GM12875 (cell line): ENCODE data around the gene STIP1.

Experiments used
- H3K4me3 ChIP-seq: one replicate; pipeline ENCODE4 v1.5.1; 2011; ENCODE audit warnings: low read depth, low read length, control low read depth
- TF ChIP-seq, protein P1 (sequence below): IDR thresholded peaks from 2 replicates; pipeline ENCODE4 v1.5.1; 2011; ENCODE audit warnings: low read depth, mild to moderate bottlenecking, control low read depth, inconsistent platforms, low read length, moderate library complexity, borderline replicate concordance; ENCODE audit not compliant: insufficient read depth

The STIP1 gene

DNA sequence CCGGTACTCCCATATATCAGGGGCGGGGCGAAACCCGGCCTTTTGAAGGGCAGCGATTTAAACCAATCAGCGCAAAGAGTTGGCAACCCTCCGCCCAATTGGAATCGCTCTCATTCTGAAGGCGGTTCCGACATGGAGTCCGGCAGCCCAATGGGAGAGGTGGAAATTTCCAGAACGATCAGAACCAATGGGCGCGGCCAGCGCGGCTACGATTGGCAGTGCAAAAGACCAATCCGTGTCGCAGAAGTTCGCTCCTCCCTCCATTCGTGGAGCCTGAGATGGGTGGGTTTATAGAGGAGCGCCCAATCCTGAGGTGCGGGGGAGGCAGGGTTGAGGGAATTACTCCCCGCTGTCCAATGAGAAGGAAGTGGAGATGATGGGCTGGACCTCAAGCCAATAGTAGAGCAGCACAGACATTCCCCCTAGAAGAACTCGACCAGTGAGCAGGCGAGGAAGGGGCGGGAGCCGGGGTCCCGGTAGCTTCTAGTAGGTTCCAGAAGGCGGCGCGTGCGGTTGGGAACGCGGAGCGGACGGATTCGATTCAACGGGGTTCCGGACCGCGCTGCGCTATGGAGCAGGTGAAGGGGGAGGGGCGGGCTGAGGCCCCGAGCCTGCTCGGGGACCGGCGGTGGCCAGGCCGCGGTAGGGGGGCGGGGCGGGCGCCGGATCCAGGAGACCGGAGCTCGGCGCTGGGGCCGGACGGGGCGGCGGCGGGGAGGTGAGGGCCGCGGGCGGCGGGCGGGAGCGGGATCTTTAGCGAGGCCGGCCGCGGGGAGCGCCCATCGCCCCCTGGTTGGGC, at the start of gene STIP1:
Gene STIP1, plus strand, starts transcription at position 479 of the 799 bp plus-strand sequence. Its CDS starts 91 bp downstream, at position 570.
- H3K4me3 ChIP-seq = peak within 1 kb of the TSS; percentile 81
- TF ChIP-seq, protein P1, sequence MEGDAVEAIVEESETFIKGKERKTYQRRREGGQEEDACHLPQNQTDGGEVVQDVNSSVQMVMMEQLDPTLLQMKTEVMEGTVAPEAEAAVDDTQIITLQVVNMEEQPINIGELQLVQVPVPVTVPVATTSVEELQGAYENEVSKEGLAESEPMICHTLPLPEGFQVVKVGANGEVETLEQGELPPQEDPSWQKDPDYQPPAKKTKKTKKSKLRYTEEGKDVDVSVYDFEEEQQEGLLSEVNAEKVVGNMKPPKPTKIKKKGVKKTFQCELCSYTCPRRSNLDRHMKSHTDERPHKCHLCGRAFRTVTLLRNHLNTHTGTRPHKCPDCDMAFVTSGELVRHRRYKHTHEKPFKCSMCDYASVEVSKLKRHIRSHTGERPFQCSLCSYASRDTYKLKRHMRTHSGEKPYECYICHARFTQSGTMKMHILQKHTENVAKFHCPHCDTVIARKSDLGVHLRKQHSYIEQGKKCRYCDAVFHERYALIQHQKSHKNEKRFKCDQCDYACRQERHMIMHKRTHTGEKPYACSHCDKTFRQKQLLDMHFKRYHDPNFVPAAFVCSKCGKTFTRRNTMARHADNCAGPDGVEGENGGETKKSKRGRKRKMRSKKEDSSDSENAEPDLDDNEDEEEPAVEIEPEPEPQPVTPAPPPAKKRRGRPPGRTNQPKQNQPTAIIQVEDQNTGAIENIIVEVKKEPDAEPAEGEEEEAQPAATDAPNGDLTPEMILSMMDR = peak; percentile 53

DNA sequence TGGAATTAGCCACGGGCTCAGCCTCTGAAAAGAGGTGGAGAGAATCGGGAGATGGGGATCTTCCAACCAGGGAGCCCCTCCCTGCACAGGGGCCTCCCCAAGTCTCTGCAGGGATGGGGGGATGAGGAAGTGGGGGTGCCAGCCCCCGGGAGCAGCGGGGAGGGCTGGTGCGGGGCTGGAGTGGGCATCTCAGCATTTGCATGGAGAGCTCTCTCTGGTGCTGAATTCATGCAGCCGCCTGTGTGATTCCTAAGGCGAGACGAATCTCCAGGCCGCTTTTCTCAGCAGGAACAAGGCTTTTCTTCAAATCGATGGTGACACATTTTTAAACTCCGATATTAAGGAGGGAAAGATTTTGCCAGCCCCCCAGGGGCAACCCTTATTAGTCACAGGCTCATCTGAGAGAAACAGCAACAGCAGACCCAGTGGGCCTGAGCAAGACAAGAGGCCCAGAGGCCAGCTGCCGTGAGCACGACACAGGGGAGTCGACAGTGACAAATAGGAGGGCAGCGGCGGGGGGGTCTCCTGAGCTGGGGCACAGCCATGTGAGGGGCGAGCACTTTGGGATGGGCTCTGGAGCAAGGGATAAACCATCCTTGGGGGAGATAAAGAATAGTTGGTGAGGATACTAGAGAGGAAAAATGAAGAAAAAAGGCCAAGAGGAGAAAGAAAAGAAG, 49.1 kb upstream of the STIP1 start:
- TF ChIP-seq, protein P1 = no peak
- H3K4me3 ChIP-seq = no peak overlapping the region

- TF ChIP-seq, protein P1 = no peak
- H3K4me3 ChIP-seq = no peak overlapping the region
Measured at GRCh38 chr11:64138398-64138797, 47.6 kb upstream of the STIP1 start.

DNA sequence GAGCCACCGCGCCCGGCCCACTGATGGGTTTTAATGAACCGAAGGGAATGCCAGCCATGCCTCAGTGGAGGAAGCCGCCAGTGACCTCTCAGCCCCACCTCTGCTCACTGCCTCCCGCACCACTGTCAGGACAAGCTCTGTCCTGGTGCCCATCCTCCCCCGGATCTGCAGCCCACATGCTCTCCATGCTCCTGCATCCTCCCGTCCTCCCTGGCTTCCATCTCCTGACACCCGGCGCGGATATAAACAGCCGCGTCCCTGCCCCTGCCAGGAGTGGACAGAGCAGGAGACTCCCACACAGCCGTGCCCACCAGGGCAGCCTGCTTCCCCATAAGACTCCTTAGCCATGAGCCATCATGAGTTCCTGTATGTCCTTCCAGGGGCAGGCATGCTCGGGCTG, 46.9 kb upstream of the STIP1 start:
- H3K4me3 ChIP-seq = no peak overlapping the region
- TF ChIP-seq, protein P1 = no peak

DNA sequence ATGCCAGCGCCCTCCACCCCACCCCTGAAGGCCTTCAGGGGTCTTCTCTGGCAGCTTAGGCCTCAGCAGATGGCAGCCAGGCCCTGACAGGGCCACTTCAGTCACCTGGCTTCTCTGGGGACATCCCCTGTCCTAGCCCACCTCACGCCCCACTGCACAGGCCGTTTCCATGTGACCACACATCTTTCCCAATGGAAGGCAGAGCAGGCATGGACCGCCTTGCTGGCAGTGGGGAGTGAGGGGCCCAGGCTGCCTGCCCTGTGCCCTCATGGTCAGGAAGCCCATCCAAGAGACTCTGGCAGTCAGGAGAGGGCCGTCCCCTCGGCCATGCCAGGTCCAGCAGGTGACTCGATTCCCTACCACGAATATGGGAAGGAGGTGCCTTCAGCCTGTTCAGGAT, 45.9 kb upstream of the STIP1 start:
- TF ChIP-seq, protein P1 = no peak
- H3K4me3 ChIP-seq = no peak overlapping the region

GRCh38 chr11:64141081-64141783, 44.7 kb upstream of the STIP1 start:
- no peak overlapping the region for H3K4me3 ChIP-seq
- TF ChIP-seq, protein P1 = no peak
